Activated B cell treated with CpG ODN at 0.5 μM for 24 hours (primary cell): ENCODE measurements around the gene SELENOP. TPM values are rescaled to one million over a fixed set of nuclear protein-coding genes. Genes with fewer than 3 reads are reported as not detected.

Experiments used
- ATAC-seq: fragments of 200-7000 bp; cut with Tn5 transposase; one replicate; pipeline ENCODE4 v1.10.0; 2021; ENCODE audit warnings: low read depth, mild to moderate bottlenecking, moderate library complexity
- CTCF ChIA-PET: fragments of 350-600 bp; sonication (Branson Sonifier 250); formaldehyde crosslinking; loops from one replicate; lab custom pipeline; 2021; ENCODE audit warnings: antibody characterized with exemption; lab: Charles Lee
- POLR2A ChIA-PET: fragments of 350-600 bp; sonication (Branson Sonifier 250); formaldehyde crosslinking; loops from one replicate; lab custom pipeline; 2021; ENCODE audit warnings: antibody characterized with exemption; lab: Charles Lee
- DNase-seq: peaks from one replicate; pipeline ENCODE4 v3.0.0; 2022
- H3K27ac Mint-ChIP-seq: one replicate; pipeline ENCODE4 v1.8.0; 2020; ENCODE audit warnings: mixed read lengths
- H3K27me3 Mint-ChIP-seq: one replicate; pipeline ENCODE4 v1.8.0; 2021; ENCODE audit warnings: mixed read lengths
- H3K36me3 Mint-ChIP-seq: one replicate; pipeline ENCODE4 v1.8.0; 2021; ENCODE audit warnings: low read depth, mixed read lengths
- H3K4me1 Mint-ChIP-seq: one replicate; pipeline ENCODE4 v1.8.0; 2021; ENCODE audit warnings: mixed read lengths
- H3K4me3 Mint-ChIP-seq: one replicate; pipeline ENCODE4 v1.8.0; 2020; ENCODE audit warnings: mild to moderate bottlenecking, mixed read lengths
- H3K9me3 Mint-ChIP-seq: one replicate; pipeline ENCODE4 v1.8.0; 2020; ENCODE audit warnings: mixed read lengths
- CTCF ChIP-seq: fragments of 200-600 bp; IDR thresholded peaks from one replicate; pipeline ENCODE4 v1.8.0; 2022; ENCODE audit warnings: antibody characterized with exemption, mild to moderate bottlenecking
- intact Hi-C: fragments of 100-400 bp; cut with micrococcal nuclease; formaldehyde crosslinking; loops from one replicate; pipeline ENCODE4 v1.15.1; 2024
- total RNA-seq: library from RNA; stranded (reverse); gene quantifications from 2 replicates; pipeline ENCODE4 v1.2.3, GENCODE V29; 2022

The SELENOP gene
- total RNA-seq, 1 donor from 2014 or later = not detected

GRCh38 chr5:42760426-42760825, 51.3 kb downstream of the SELENOP start:
- H3K36me3 Mint-ChIP-seq = peaks cover 11% of the 10 kb centered on the region
- intact Hi-C loops = no loop called here
- no peaks in the 10 kb centered on the region for H3K9me3 Mint-ChIP-seq
- ChIA-PET POLR2A (no interaction called here), CTCF (no interaction called here)
- TF ChIP-seq CTCF = no peak
- no peak overlapping the region for H3K4me3 Mint-ChIP-seq
- ATAC-seq = no peak
- peaks cover 2% of the 10 kb centered on the region for H3K27me3 Mint-ChIP-seq
- no peak for DNase-seq
- no peak overlapping the region for H3K27ac Mint-ChIP-seq
- H3K4me1 Mint-ChIP-seq = peaks cover 10% of the 10 kb centered on the region

- ATAC-seq (no peak), DNase-seq (no peak)
- Mint-ChIP-seq H3K27ac (no peak overlapping the region), H3K9me3 (no peaks in the 10 kb centered on the region), H3K4me1 (peaks cover 10% of the 10 kb centered on the region), H3K4me3 (no peak overlapping the region), H3K27me3 (no peaks in the 10 kb centered on the region), H3K36me3 (peaks cover 8% of the 10 kb centered on the region)
- CTCF ChIA-PET = no interaction called here
- intact Hi-C loops = no loop called here
- no peak for TF ChIP-seq CTCF
- POLR2A ChIA-PET = no interaction called here
Measured at GRCh38 chr5:42759456-42759855, 52.2 kb downstream of the SELENOP start.

- ChIA-PET POLR2A (interaction anchor here (0.6 kb wide), 1 partner anchor 193 kb away, joined by 5 read pairs; no protein-coding TSS in a partner anchor), CTCF (no interaction called here)
- H3K36me3 Mint-ChIP-seq = peaks cover 5% of the 10 kb centered on the region
- intact Hi-C loops = no loop called here
- H3K9me3 Mint-ChIP-seq = no peaks in the 10 kb centered on the region
- H3K4me1 Mint-ChIP-seq = peaks cover 10% of the 10 kb centered on the region
- ATAC-seq (peak; percentile 87), DNase-seq (peak; percentile 16)
- no peak for TF ChIP-seq CTCF
- no peaks in the 10 kb centered on the region for H3K27me3 Mint-ChIP-seq
- H3K4me3 Mint-ChIP-seq = peak within 1 kb of the TSS; percentile 86
- peak within 1 kb of the TSS; percentile 69 for H3K27ac Mint-ChIP-seq
Measured at GRCh38 chr5:42756606-42757601, 54.8 kb downstream of the SELENOP start, which contains the start of gene CCDC152. Gene CCDC152, plus strand, starts transcription at chr5:42756818. Its CDS starts 2,304 bp downstream, at chr5:42759122.

GRCh38 chr5:42753099-42753498, 58.6 kb downstream of the SELENOP start:
- Mint-ChIP-seq H3K27me3 (no peaks in the 10 kb centered on the region), H3K36me3 (no peaks in the 10 kb centered on the region), H3K4me3 (no peak overlapping the region), H3K27ac (no peak overlapping the region), H3K9me3 (no peaks in the 10 kb centered on the region), H3K4me1 (peaks cover 8% of the 10 kb centered on the region)
- ChIA-PET CTCF (no interaction called here), POLR2A (no interaction called here)
- TF ChIP-seq CTCF = no peak
- DNase-seq (no peak), ATAC-seq (no peak)
- intact Hi-C loops = no loop called here

GRCh38 chr5:42751044-42751443, 60.6 kb downstream of the SELENOP start:
- Mint-ChIP-seq H3K4me1 (no peaks in the 10 kb centered on the region), H3K4me3 (no peak overlapping the region), H3K27me3 (no peaks in the 10 kb centered on the region), H3K9me3 (no peaks in the 10 kb centered on the region), H3K27ac (no peak overlapping the region), H3K36me3 (no peaks in the 10 kb centered on the region)
- intact Hi-C loops = no loop called here
- CTCF ChIA-PET = no interaction called here
- ATAC-seq = no peak
- no peak for TF ChIP-seq CTCF
- POLR2A ChIA-PET = no interaction called here
- no peak for DNase-seq
